Activated T-cell treated with anti-CD3 and anti-CD28 coated beads, Interleukin-2, amount 50 U/mL, for 24 hours (primary cell): ENCODE results near the gene TLE3.

Source experiments
- DNase-seq: peaks from one replicate; pipeline ENCODE4 v3.0.0-alpha.2; 2020
- H3K27ac Mint-ChIP-seq: 2 replicates; pipeline ENCODE4 v1.8.0; 2020; ENCODE audit warnings: mild to moderate bottlenecking, mixed read lengths
- H3K27me3 Mint-ChIP-seq: 2 replicates; pipeline ENCODE4 v1.8.0; 2020; ENCODE audit warnings: mixed read lengths
- H3K36me3 Mint-ChIP-seq: 2 replicates; pipeline ENCODE4 v1.8.0; 2020; ENCODE audit warnings: low read depth, mixed read lengths
- H3K4me1 Mint-ChIP-seq: 2 replicates; pipeline ENCODE4 v1.8.0; 2020; ENCODE audit warnings: low read depth, mixed read lengths
- H3K4me3 Mint-ChIP-seq: 2 replicates; pipeline ENCODE4 v1.8.0; 2020; ENCODE audit warnings: mild to moderate bottlenecking, moderate library complexity, mixed read lengths
- H3K9me3 Mint-ChIP-seq: 2 replicates; pipeline ENCODE4 v1.8.0; 2020; ENCODE audit warnings: mixed read lengths

The TLE3 gene

GRCh38 chr15:70050970-70051369 lies 46.7 kb downstream of the TLE3 start:
- H3K4me1 Mint-ChIP-seq = no peaks in the 10 kb centered on the region

DNA sequence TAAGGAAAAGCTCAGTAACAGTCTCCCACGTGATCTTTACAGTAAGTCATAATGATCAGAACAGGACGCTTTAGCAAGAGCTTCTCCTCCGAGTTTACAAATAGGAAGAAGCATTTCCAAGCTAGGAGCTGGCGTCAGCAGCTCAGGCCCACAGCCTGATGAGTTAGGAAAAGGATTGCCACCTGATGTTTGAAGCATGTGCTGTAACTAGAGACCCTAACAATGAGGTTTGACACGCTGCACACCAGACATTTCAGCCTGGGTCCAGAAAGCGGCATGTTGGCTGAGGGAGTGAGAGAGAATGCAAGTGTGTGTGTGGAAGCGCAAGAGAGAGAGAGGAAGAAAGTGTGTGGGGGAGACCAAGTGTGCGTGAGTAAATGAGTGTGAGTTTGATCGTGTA lies 47.3 kb downstream of the TLE3 start:
- DNase-seq = no peak
- Mint-ChIP-seq H3K4me3 (no peak overlapping the region), H3K9me3 (no peaks in the 10 kb centered on the region), H3K27ac (no peak overlapping the region), H3K36me3 (peaks cover 88% of the 10 kb centered on the region), H3K4me1 (no peaks in the 10 kb centered on the region), H3K27me3 (no peaks in the 10 kb centered on the region)

More at GRCh38 chr15:70050970-70051369, 46.7 kb downstream of the TLE3 start:
- Mint-ChIP-seq H3K36me3 (peaks cover 92% of the 10 kb centered on the region), H3K27me3 (no peaks in the 10 kb centered on the region), H3K4me3 (no peak overlapping the region), H3K9me3 (no peaks in the 10 kb centered on the region), H3K27ac (peak overlapping the region; percentile 22)
- DNase-seq = no peak

DNA sequence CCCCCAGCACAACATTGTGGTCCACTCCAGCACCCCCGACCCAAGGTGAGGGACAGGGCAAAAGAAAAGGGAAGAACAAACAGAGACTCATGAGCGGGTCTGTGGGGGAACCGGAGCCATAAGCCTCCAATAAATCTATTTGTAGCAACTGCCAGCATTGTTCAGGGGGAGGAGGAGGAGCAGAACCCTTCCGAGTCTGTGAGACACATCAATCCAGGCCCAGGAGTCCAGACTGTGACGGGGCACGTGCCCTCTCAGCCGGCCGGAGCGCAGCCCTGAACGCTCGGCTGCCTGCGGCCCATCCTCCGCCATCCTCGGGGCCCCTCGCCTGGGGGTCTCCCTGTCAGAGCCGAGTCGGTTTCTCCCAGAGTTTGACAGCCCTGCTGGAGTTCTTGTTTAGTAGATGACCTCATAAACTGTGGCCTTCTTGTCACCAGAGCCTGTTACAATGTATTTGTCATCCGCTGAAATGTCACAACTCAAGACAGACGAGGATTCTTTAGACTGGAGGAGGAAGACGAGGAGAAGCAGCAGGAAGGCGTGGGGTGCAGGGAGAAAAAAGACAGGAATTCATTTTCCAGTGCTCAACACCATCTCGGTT lies 47.9 kb downstream of the TLE3 start:
- Mint-ChIP-seq H3K27ac (peak overlapping the region; percentile 48), H3K9me3 (no peaks in the 10 kb centered on the region), H3K36me3 (peaks cover 81% of the 10 kb centered on the region), H3K4me3 (no peak overlapping the region), H3K27me3 (no peaks in the 10 kb centered on the region), H3K4me1 (no peaks in the 10 kb centered on the region)
- no peak for DNase-seq

- no peaks in the 10 kb centered on the region for H3K9me3 Mint-ChIP-seq
- peaks cover 72% of the 10 kb centered on the region for H3K36me3 Mint-ChIP-seq
- H3K4me3 Mint-ChIP-seq = no peak overlapping the region
- no peaks in the 10 kb centered on the region for H3K4me1 Mint-ChIP-seq
- no peak for DNase-seq
- H3K27me3 Mint-ChIP-seq = no peaks in the 10 kb centered on the region
- H3K27ac Mint-ChIP-seq = peak overlapping the region; percentile 67
These were observed 48.9 kb downstream of the TLE3 start for GRCh38 chr15:70048578-70049514.

DNA sequence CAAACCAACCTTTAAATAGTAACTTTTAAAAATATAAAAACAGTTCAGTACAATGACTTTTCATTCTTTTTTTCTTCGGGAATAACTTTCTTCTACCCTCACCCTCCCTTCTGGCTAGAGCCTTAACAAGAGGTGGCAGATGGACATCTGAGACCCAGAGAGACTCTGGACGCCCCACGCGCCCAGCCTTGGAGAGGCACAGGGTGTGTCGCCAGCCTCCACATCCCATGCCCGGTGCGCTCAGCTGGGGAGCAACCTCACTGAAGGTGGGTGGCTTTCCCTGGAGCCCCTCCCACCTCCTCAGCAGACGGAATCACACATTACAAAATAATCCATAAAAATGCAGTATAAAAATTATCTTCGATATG lies 49.5 kb downstream of the TLE3 start:
- H3K27me3 Mint-ChIP-seq = no peaks in the 10 kb centered on the region
- no peak overlapping the region for H3K4me3 Mint-ChIP-seq
- DNase-seq = no peak
- no peaks in the 10 kb centered on the region for H3K9me3 Mint-ChIP-seq
- no peak overlapping the region for H3K27ac Mint-ChIP-seq
- no peaks in the 10 kb centered on the region for H3K4me1 Mint-ChIP-seq
- peaks cover 70% of the 10 kb centered on the region for H3K36me3 Mint-ChIP-seq

GRCh38 chr15:70047386-70048197 lies 50.1 kb downstream of the TLE3 start:
- no peak for DNase-seq
- Mint-ChIP-seq H3K27ac (no peak overlapping the region), H3K36me3 (peaks cover 65% of the 10 kb centered on the region), H3K9me3 (no peaks in the 10 kb centered on the region), H3K27me3 (no peaks in the 10 kb centered on the region), H3K4me3 (no peak overlapping the region), H3K4me1 (no peaks in the 10 kb centered on the region)

DNA sequence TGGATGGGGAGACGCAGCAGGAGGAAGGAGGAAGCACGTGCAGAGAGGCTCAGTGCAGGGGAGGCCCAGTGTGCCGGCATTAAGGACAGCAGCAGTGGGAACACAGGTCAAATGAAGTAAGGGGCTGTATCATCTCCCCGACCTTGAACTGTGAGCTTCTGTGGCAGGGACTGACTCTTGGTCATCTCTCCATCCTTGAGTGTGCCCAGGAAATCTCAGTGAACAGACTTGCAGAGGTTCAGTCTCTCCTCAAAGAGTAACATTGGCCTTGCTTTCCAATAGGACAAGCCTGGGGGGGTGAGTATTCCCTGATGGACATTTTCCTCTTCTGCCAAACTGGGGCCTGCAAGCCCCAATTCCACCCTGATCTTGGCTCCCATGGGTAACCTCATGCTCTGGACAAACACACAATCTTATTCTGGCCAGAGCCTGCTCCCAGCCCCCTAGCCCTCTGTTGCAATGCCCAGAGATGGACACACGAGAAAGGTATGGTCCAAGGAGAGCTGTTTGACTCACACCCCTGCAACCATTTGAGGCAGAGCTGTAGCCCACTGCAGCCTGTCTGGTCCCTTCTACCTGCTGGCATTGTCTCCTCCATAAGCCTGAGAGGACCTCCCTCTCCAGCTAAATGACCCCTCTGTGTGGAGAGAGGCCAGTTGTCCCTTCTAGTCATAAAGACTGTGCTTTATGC lies 50.9 kb downstream of the TLE3 start:
- no peak for DNase-seq
- H3K4me1 Mint-ChIP-seq = no peaks in the 10 kb centered on the region
- no peaks in the 10 kb centered on the region for H3K9me3 Mint-ChIP-seq
- peaks cover 58% of the 10 kb centered on the region for H3K36me3 Mint-ChIP-seq
- H3K27ac Mint-ChIP-seq = no peak overlapping the region
- H3K4me3 Mint-ChIP-seq = no peak overlapping the region
- H3K27me3 Mint-ChIP-seq = no peaks in the 10 kb centered on the region

GRCh38 chr15:70045045-70045444 lies 52.7 kb downstream of the TLE3 start:
- DNase-seq = no peak
- Mint-ChIP-seq H3K36me3 (peaks cover 41% of the 10 kb centered on the region), H3K27me3 (no peaks in the 10 kb centered on the region), H3K4me3 (no peak overlapping the region), H3K27ac (no peak overlapping the region), H3K9me3 (no peaks in the 10 kb centered on the region), H3K4me1 (no peaks in the 10 kb centered on the region)

- H3K36me3 Mint-ChIP-seq = peaks cover 32% of the 10 kb centered on the region
- no peaks in the 10 kb centered on the region for H3K4me1 Mint-ChIP-seq
- H3K9me3 Mint-ChIP-seq = no peaks in the 10 kb centered on the region
- no peak overlapping the region for H3K4me3 Mint-ChIP-seq
- DNase-seq = no peak
- H3K27ac Mint-ChIP-seq = peak overlapping the region; percentile 27
- H3K27me3 Mint-ChIP-seq = no peaks in the 10 kb centered on the region
These were observed 53.5 kb downstream of the TLE3 start for GRCh38 chr15:70044168-70044567.

- no peak for DNase-seq
- no peak overlapping the region for H3K4me3 Mint-ChIP-seq
- no peaks in the 10 kb centered on the region for H3K4me1 Mint-ChIP-seq
- H3K36me3 Mint-ChIP-seq = peaks cover 26% of the 10 kb centered on the region
- no peaks in the 10 kb centered on the region for H3K27me3 Mint-ChIP-seq
- H3K9me3 Mint-ChIP-seq = no peaks in the 10 kb centered on the region
- no peak overlapping the region for H3K27ac Mint-ChIP-seq
These were observed 54.1 kb downstream of the TLE3 start for GRCh38 chr15:70043590-70043989.

GRCh38 chr15:70042553-70043214 lies 55.0 kb downstream of the TLE3 start:
- Mint-ChIP-seq H3K27me3 (no peaks in the 10 kb centered on the region), H3K4me1 (no peaks in the 10 kb centered on the region), H3K9me3 (no peaks in the 10 kb centered on the region), H3K36me3 (peaks cover 19% of the 10 kb centered on the region), H3K4me3 (no peak overlapping the region), H3K27ac (no peak overlapping the region)
- no peak for DNase-seq

DNA sequence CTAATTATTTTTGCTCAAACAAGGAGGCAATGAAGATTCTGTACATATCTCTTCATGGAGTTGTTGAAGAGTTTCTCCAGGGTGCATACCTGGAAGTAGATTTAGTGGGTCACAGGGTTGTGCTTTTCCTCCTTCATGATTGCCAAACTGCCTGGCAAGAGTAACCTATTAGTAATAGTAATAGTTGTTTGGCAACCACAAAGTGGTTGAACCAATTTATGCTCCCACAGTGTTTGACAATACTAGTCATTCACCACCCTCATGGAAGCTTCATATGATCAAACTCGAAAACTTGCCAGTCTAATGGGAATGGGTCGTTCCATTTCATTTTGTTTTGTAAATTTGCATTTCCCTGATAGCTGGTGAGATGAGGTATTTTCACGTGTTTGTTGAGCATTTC lies 57.8 kb downstream of the TLE3 start:
- peaks cover 5% of the 10 kb centered on the region for H3K36me3 Mint-ChIP-seq
- no peaks in the 10 kb centered on the region for H3K9me3 Mint-ChIP-seq
- no peaks in the 10 kb centered on the region for H3K4me1 Mint-ChIP-seq
- H3K27me3 Mint-ChIP-seq = no peaks in the 10 kb centered on the region
- DNase-seq = no peak
- no peak overlapping the region for H3K27ac Mint-ChIP-seq
- no peak overlapping the region for H3K4me3 Mint-ChIP-seq

DNA sequence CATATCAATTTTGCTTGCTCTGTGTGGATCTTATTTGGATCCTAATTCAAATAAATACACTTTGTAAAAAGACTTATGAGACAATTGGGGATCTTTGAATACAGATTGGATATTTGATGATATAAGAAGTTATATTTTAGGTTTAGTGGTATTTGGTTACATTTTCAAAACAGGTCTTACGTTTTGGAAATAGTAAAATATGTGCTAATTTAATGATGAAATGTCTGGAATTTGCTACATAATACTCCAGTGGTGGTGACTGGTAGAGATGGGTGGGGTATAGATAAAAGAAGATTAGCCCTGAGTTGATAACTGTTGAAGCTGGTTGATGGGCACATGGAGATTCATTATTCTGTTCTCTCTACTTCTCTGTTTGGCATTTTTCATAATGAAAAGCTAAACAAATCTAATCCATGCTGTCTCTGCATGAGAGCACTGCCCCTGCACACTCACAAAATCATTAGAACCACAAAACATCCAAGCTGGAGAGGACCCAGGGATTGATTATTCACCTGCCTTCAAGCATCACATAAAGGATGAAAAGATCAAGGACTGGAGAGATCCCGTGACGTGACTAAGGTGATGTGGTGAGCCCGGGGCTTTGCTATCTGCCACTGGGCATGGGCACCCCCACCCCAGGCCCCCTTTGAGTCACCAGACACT lies 58.9 kb downstream of the TLE3 start:
- no peaks in the 10 kb centered on the region for H3K9me3 Mint-ChIP-seq
- H3K4me1 Mint-ChIP-seq = no peaks in the 10 kb centered on the region
- no peaks in the 10 kb centered on the region for H3K27me3 Mint-ChIP-seq
- no peak overlapping the region for H3K27ac Mint-ChIP-seq
- H3K36me3 Mint-ChIP-seq = peaks cover 5% of the 10 kb centered on the region
- H3K4me3 Mint-ChIP-seq = no peak overlapping the region
- DNase-seq = no peak
